Adipose tissue (tissue), 3 donors: ENCODE measurements around the gene KCNIP4. TPM values are rescaled to one million over a fixed set of nuclear protein-coding genes. Genes with fewer than 3 reads are reported as not detected.

ENCODE experiments used
- H3K27ac ChIP-seq: one replicate; pipeline ENCODE4 v1.5.1; 2013; ENCODE audit warnings: low read depth, low read length
- WGBS, 3 donors: extraction: QIAGEN DNeasy Blood & Tissue Kit; methylation state at CpG; one replicate each; pipeline ENCODE4 v1.1.7; 2013; 5-methylcytosine and 5-hydroxymethylcytosine counted together
- polyA plus RNA-seq, 3 donors: library from polyadenylated mRNA; stranded (reverse); fragments of 200-250 nt; gene quantifications; one replicate each; pipeline ENCODE4 v1.2.3, GENCODE V29; 2013
- donor health status: healthy with polysubstance abuse.
- donor health status: Bipolar disorder and iron deficiency.
- donor health status: healthy.

Gene KCNIP4
- polyA plus RNA-seq, 3 donors, result 0.08 to 0.34 TPM; not detected in 1

DNA sequence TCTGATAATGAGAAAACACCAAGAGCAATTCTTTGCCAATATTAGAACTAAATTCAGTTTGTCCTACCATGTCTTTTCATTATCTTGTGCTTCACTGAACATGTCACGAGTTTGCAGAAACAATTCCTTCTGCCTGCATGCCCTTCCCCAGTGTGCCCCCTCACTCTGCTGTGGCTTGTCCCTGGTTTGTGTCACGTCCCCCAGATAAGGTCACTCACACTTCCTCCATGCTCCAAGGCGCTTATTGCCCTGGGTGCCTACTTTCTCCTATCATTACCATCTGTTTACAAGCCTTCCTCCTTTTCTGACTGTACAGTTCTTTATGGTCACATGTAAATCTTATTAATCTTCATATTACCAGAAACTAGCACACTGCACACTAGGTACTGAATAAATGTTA is 394.1 kb downstream of the KCNIP4 start:
- no peak overlapping the region for H3K27ac ChIP-seq
- 33 to 48% (median 37%) methylated on average over 3 of the region's 3 CpGs for WGBS, 3 donors

DNA sequence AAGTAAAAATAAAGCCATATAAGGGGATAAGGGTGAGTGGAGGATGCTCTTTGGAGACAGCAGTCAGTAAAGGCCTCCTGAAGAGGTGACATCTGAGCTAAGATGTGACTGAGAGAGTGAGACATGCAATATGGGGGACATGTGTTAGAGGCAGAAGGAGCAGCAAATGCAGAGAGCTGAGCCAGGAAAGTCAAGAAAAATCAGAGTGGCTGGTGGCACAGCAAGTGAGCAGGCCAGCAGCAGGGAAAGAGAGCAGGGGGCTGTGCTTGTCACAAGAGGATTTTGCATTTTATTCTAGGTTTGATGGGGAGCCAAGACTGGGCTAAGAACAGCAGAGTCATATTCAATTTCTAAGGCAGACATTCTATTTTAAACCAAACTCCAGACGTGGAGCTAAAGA is 394.5 kb downstream of the KCNIP4 start:
- no peak overlapping the region for H3K27ac ChIP-seq
- 28 to 40% (median 29%) methylated on average over 1 of the region's 1 CpG for WGBS, 3 donors

DNA sequence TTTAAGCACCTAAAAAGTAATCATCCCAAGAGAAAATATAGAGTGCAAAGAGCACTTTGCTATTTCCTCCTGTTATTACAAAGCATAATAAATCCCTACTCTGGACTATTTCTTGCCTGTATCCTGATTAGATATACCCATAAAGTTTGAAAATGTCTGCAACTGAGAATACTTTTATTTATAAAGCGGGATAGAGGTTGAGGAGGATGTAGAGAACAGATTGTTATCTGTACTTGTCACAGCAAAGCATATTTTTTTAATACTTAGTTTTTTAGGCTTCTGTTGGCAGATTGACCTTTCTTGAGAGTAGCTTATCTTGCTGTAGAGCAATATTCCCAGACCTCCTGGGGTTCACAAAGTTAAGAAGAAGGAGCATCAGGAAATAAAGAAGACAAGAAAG is 396.1 kb downstream of the KCNIP4 start:
- no peak overlapping the region for H3K27ac ChIP-seq
- WGBS, 3 donors, result 21 to 47% (median 26%) methylated on average over 1 of the region's 1 CpG

DNA sequence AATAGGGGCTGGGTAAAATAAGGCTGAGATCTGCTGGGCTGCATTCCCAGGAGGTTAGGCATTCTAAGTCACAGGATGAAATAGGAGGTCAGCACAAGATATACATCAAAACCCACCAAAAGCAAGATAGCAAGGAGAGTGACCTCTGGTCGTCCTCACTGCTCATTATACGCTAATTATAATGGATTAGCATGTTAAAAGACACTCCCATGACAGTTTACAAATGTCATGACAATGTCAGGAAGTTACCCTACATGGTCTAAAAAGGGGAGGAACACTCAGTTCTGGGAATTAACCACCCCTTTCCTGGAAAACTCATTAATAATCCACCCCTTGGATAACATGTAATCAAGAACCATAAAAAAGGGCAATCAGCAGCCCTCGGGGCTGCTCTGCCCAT is 403.6 kb downstream of the KCNIP4 start:
- H3K27ac ChIP-seq, result no peak overlapping the region
- WGBS, 3 donors, result 55 to 74% (median 60%) methylated on average over 3 of the region's 3 CpGs

DNA sequence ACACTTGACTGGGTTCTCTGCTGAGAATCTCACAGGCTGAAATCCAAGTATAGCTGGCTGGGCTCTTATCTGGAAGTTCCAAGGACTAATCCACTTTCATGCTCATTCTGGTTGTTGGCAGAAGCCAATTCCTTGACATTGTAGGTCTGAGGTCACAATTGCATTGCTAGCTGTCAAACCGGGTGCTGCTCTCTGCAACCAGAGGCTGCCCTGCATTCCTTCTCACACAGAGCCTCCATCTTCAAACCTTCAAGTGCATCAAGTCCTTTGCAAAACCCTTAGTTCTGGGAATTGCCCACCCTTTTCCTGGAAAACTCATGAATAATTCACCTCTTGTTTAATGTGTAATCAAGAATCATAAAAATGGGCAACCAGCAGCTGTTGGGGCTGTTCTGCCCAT is 404.2 kb downstream of the KCNIP4 start:
- WGBS, 3 donors, result 13 to 16% (median 14%) methylated on average over 1 of the region's 1 CpG
- no peak overlapping the region for H3K27ac ChIP-seq

DNA sequence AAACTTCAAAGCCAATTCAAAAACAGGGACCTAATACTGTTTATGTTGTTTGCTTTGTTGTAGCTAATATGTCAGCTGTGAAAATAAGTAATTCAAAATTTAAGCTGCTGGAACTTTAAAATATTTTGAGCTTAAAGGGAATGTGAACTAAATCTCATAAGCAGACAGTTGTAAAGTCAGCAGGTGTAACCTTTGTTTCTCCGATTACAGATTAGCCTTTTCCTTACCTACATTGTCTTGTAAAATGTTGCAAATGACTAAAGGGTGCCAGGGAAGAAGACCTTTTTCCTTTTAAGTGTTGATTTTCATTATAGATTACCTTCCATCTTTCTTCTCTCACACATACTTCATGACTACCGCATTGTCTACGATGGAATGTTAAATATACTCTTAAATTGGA is 405.1 kb downstream of the KCNIP4 start:
- H3K27ac ChIP-seq, result no peak overlapping the region
- WGBS, 3 donors, result 46 to 65% (median 62%) methylated on average over 3 of the region's 3 CpGs

DNA sequence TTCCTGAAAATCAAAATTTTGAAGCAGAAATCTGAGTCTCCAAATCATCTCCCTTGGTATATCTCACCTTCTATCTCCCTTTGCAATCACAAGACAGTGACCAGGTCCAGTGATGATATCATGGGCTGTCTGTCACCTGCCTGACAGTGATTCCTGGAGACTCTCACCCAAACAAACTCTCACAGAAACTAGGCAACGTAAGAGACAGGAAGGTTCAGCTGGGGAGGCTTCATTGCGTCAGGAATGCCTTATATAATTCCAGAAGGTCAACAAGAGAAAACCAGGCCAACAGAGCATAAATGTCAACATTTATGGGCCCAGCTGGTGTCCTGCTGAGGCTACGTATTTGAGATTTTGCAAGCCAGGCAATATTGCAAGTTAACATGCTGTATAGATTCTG is 412.7 kb downstream of the KCNIP4 start:
- WGBS, 3 donors, result 48 to 71% (median 49%) methylated on average over 3 of the region's 3 CpGs

DNA sequence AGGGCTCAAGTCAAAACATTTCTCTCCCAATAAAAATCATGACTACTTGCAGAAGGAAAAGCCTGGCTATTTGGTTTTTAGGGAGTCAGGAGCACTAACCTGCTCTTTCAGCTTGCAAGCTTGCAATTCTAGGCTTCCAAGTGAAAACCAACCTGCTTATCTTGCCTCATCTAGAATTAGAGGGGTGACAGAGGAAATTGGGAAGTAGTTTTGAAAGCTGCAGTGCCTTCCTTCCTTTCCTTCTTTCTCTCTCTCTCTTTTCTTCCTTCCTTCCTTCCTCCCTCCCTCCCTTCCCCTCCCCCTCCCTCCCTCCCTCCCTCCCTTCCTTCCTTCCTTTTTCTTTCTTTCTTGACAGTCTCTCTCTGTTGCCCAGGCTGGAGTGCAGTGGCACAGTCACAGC is 417.5 kb downstream of the KCNIP4 start:
- H3K27ac ChIP-seq, result no peak overlapping the region

More for the DNA sequence above, 412.7 kb downstream of the KCNIP4 start:
- no peak overlapping the region for H3K27ac ChIP-seq

DNA sequence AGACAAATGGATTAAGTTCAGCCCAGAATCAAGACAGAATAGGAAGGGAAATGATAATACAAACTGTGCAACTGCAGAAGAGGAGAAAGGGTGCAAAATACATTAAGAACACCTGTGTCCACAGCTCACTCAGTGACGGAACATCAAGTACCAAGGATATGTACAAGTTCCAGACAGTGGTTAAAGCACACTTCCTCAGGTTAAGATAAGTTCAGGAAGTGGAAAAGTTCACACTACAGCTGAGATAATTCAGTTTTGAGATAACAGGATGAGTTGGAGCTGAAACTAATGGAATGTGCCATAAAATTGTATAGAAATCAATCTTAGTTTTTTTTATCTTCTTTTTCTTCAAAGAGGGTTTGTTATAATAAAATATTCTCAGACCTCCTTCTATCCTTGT is 419.4 kb downstream of the KCNIP4 start:
- WGBS, 3 donors, result 30 to 50% (median 36%) methylated on average over 1 of the region's 1 CpG
- no peak overlapping the region for H3K27ac ChIP-seq

DNA sequence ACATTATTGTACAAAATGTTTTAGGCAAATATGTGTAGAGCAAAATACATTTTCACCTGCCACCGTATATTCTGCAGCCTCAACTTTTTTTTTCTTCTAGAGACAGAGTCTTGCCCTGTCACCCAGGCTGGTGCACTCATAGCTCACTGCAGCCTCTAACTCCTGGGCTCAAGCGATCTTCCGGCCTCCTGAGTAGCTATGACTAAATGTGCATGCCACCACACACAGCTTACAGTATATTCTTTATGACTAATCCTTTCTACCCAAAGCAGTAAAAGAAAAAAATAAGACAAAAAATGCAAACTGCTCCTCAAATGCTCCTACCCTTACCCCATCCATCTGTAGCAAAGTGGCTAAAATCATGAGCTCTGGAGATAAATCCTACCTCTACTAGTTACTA is 426.3 kb downstream of the KCNIP4 start:
- 76 to 87% (median 84%) methylated on average over 3 of the region's 3 CpGs for WGBS, 3 donors
- no peak overlapping the region for H3K27ac ChIP-seq

DNA sequence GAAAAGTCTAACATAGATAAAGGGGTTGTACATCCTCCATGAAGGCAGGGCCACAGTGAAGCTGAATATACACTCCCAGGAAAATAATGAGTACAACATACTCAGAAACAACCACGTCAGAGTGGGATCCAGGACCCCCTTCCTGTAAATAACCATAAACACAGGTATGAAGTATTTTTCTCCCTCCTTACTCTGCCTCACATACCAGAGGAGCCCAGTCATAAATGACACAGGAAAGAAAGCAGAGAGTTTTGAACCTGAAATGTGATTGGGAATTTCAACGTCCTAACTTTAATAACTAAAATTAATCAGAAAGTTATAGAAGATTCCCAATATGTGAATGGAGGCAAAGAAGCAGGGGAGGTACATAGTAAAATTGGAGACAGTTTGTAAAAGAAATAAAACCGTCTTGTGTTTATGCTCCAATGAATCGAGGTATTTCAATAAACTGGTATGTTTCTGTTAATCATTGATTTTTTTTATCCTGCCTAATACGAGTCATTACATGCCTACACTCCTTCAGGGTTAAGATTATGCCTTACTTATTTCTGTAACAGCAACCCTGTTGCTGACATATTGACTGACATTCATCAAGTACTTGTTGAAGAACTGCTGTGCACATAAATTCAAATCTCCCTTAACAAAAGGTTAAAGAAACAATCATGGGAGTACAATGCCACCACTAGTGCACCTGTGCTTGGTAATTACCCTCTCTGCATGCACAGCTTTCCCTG is 431.3 kb downstream of the KCNIP4 start:
- WGBS, 3 donors, result 43 to 77% (median 71%) methylated on average over 5 of the region's 5 CpGs
- H3K27ac ChIP-seq, result no peak overlapping the region

DNA sequence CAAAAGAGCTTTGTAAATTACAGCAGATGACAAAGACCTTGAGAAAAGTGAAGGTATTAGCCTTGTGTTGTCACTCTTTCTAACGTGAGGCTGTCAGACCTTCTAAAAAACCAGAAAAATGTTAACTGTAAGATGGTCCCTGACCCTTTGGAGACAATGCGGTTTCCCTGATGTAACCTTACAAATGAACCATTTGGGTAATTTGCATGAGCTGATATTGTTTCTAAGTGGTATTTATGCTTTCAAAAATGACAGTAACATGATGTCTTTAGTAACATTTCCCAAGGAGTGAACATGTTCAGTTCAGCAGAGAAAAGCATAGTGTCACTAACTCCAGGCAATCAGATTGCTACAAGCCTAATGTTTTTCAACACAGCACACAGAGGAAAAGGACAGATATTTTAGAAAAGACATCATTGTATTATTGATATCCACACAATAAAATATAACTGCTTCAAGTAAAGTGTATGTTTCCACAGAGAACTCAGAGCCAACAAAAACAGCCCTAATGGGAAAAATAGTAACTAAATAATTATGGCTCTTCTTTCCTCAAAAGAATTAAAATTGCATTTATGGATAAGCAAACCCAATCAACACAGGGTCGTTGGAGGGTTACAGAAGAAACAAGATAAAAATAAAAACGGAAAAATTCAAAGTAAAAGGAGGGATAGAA is 434.4 kb downstream of the KCNIP4 start:
- no peak overlapping the region for H3K27ac ChIP-seq
- 35 to 66% (median 64%) methylated on average over 4 of the region's 4 CpGs for WGBS, 3 donors

DNA sequence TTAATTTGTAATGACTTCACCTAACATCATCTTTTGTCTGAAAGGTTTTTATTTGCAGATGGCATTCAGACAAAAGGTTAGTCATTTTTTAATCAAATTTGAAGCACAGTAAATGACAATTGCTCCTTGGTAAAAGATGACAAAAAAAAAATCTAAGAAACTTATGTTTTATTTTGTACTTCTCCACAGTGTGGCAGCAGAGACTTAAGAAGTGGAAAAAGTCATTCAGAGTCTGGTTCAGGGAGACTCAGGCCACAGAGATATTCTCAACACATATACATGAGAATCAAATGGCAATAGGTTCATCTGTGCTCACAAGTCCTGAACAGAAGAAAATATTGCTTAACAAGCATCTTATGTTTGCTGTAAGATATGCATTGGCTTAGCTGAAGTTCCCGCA is 436.2 kb downstream of the KCNIP4 start:
- H3K27ac ChIP-seq, result no peak overlapping the region
- 77 to 93% (median 88%) methylated on average over 1 of the region's 1 CpG for WGBS, 3 donors

DNA sequence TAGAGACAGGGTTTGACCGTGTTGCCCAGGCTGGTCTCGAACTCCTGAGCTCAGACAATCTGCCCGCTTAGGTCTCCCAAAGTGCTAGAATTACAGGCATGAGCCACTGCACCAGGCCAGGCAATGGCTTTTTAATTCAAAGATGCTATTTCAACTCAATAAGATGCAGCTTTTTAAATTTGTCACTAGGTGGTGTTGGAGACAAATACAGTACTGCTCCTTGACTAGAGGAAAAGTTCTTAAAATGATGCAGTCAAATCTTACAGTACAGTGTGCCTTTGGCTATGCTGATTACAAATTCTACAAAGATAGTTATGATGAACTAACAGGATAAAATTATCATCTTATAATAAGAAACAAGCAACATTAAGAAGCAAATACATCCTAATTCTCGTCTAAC is 441.1 kb downstream of the KCNIP4 start:
- WGBS, 3 donors, result 83 to 90% (median 85%) methylated on average over 4 of the region's 4 CpGs
- no peak overlapping the region for H3K27ac ChIP-seq

DNA sequence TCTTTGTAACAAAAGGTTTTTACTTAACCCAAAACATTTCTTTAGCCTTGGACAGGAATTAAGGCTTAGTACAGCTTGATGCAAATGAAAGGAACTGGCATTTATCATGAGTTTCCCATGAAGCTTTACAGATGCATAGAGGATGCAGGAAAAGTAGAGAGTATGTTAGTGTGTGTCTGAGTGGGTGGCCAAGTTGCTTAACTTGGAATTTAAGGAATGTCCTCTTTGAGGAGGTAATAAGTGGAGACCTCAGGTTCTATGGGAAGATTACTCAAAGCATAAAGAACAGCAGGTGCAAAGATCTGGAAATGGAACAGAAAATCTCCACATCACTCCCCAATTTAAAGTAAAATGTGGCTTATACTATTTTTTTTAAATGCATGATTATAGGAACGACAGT is 457.9 kb downstream of the KCNIP4 start:
- no peak overlapping the region for H3K27ac ChIP-seq
- 56 to 71% (median 69%) methylated on average over 1 of the region's 1 CpG for WGBS, 3 donors

DNA sequence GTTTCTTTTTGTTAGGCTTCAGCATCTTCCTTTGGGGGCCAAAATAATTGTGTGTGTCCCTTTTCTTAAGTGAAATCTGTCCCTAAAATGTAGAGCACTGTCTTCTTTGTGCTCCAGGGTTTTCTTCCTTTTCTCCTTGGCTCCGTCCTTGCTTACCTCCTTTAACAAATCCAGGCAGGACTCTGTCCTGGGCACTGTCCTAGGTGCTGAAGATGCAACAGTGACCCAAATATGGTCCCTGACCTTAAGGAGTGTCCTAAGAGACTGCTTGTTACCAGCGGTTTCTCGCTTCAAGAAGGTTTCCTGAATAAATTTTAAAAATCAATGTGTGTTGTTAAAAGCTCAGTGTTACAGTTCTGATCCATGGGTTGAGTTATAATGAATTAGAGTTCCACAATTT is 471.8 kb downstream of the KCNIP4 start:
- no peak overlapping the region for H3K27ac ChIP-seq
- 17 to 35% (median 30%) methylated on average over 3 of the region's 3 CpGs for WGBS, 3 donors

DNA sequence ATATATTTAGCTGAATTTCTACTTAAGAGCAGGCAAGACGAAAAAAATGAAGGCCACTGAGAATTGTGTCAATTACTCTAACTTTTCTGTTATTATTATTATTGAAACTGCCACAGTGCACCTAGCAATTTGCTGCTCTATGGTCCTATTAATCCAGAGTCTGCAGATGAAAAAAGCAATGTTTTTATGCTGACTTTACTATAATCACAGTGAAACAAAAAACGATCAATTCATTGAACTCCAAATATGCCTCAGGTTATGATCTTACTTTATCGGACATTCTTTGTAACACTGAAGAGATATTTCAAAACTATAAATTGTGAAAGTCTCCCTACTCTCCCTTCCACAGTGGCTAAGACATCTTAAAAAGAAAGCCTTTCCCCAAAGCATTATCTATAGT is 474.4 kb downstream of the KCNIP4 start:
- 49 to 73% (median 62%) methylated on average over 3 of the region's 3 CpGs for WGBS, 3 donors
- H3K27ac ChIP-seq, result no peak overlapping the region

DNA sequence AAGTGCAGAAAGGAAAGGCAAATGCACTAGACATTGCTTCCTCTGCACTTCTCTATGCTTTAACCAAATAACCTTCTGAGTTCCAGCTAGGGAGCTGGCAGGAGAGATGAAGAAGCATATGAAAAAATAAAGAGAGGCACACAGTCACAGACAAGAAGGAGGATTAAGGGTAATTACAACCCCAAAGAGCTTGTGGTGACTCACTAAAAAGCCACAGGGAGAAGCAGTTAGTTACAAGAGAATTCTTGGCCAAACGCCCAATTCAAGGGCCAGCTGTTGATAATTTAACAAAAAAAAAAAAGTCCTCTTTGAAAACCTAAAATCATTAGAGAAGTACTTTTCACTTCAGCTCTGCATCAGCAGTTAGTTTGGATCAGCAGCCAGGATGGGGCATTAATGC is 478.0 kb downstream of the KCNIP4 start:
- WGBS, 3 donors, result 7 to 24% (median 10%) methylated on average over 1 of the region's 1 CpG
- no peak overlapping the region for H3K27ac ChIP-seq

DNA sequence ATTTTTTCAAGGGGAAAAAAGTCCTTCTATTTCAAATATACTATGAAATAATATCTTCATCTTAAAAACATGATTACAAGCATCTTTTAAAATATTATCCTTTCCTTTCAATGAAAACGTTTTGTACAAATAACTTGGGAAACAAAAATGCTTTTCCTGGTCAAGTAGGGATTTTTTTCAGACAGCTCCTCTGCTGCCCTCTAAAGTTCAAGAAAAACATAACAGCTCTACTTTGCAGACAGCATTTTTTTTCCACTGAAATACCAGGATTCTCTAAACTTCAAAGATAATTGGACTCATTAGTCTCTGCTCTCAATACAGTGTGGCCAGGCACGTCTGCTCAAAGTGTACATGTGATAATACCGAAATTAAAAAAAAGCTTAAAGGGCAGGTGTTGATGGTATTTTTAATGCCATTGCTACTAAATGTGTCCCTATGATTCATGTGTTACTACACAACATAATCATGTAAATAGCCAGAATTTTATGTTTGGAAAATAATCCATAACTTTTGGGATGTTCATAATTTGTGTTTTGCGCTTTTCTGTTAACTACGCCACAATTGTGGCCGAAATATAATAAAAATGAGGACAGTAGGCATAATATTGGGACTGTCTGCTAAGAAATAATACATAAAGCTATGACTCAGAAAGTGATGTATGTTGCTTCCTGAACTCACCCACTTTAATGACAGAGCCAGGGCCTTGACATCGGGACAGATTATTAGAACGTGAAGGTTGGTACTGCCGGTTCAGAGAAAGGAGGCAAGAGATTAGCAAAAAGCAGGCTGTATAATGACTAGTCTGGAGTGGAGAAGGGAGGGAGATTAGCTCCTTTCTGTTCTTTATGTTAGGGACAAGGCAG is 478.9 kb downstream of the KCNIP4 start:
- 37 to 49% (median 45%) methylated on average over 9 of the region's 9 CpGs for WGBS, 3 donors
- H3K27ac ChIP-seq, result no peak overlapping the region
